Skin of body (tissue), 2 donors: ENCODE measurements around the gene HIC2. TPM values are rescaled to one million over a fixed set of nuclear protein-coding genes. Genes with fewer than 3 reads are reported as not detected.
"Not testable (repeated sequence)": the region's sequence is repeated elsewhere in the genome, so short reads cannot be mapped to it uniquely, and the experiment has no call there.

Experiments used
- DNase-seq: peaks from one replicate; lab custom pipeline; 2025; lab: John Stamatoyannopoulos, UW
- total RNA-seq: library from RNA; depleted of rRNA; stranded (reverse); fragments of >200 nt; gene quantifications from one replicate; pipeline ENCODE4 v1.2.3, GENCODE V29; 2014

HIC2 gene
- total RNA-seq, 1 donor from 2014 or later = 4.8 TPM

DNA sequence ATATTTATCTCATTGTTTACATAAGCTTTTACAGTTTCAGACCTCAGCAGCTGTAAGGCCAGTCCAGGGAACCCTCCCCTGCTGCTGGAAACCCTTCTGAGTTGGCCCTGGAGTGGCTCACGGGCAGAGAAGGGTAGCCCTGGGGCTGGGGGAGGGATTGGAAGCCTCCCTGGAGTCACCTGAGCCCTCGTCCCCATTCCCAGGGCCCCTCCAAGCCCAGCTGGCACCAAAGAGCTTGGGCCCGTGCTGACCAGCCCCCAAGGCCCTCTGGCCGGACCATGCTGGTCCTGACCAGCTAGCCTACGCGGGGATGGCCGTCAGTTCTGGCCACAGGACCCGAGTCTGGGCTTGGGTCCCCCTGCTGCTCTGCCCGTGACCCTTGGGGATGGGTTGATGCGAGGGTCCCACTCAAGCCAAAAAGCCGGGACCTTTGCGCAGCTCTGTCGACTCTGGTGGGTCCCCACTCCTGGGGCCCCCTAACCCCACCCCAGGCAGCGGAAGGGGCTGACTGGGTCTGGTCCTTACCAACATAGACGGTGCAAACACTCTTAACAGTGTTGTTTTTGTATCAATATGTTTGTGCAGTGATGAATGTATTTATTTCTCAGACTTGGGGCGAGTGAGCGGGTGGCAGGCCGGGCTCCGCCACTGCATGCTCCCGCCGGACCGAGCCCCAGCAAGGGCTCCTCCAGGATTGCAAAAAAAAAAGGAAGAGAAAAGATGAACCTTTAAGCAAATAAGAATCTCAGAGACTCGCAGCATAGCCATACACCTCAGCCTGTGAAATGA, 32.6 kb downstream of the HIC2 start:
- DNase-seq = no peak

DNA sequence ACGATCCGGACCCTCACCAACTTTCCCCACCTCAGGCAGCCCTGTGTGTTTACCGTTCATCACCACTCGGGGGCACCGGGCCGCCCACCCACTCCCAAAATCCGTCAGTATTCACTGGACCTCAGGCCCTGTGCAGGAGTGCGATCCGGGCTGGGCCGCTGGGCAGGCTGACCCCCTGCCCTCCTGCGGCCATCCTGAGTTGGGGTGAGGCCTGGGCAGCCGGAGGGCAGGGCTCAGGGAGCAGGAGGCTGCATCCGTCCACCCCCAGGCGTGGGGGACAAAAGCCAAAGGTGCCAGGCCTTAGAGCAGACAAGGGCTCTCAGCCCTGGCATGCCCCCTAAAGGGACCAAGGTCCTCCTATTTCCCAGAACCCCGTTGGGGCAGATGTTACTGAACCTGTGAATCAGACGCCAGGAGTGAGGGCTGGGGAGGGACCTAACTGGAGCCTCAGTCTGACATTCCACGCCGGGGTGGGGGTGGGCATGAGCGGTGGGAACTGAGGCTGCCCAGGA, 33.2 kb downstream of the HIC2 start:
- no peak for DNase-seq

DNA sequence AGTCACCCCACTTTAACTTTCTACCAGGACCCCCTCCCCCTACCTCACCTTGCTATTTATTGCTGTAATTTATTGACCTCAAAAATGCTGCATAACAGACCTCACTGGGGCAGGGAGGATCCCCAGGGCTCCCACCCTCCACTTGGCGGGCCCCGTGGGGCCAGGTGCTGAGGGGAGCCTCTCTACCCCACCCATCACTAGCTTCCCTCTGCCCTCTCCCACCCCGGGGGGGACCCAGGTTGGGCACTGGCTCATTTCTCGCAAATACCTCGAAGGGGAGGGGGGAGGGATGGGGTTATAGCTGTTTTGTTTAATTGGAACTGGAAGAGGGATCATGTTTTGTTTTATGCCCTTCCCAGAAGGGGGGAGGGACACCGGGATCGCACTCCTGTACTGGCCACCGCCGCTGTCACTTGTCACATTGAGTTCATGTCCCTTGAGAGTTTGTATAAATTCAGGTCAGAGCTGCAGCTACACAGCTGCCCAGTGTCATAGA, 33.7 kb downstream of the HIC2 start:
- DNase-seq = no peak

DNA sequence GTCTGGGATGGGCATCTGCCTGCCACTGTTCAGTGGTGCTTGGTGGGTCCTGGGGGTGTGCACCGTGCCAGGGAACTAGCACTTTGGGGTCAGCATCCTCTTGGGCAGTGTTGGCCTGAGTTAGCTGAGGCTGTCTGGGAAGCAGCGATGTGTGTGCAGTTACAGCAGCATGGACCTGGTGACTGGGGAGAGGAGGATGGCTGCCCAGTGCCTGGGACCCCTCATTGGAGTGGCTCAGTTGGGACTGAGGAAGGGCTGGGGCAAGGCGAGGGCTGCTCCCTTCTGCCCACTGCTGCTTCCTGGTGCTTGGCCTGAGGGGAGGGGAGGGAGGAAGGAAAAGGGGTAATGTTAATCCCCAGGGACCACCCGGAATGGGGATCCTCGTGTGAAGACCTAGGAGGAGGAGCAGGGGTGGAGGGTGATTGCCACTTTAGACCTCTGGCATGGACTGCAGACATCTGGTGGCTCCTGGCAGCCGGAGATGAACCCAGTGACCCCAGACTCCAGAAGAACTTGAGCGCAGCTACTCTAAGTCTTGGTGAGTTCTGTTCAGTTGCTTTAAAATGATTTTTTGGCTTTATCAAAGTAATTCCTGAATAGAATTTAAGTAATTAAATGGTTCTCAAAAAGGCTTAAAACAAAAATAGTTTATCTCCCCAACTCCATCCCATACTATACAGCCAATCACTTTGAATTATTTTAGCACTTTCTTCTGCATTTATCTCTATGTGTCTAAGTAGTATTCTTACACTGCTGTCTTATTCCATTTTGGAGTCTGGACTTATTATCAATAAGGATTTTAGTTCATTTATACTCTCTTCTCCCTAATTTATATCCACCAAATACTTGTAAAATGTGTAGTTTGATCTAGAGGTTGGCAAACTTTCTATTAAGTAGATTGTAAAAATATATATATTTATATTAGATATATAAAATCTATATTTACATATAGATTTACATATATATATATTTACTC, 34.7 kb downstream of the HIC2 start:
- DNase-seq = no peak

DNA sequence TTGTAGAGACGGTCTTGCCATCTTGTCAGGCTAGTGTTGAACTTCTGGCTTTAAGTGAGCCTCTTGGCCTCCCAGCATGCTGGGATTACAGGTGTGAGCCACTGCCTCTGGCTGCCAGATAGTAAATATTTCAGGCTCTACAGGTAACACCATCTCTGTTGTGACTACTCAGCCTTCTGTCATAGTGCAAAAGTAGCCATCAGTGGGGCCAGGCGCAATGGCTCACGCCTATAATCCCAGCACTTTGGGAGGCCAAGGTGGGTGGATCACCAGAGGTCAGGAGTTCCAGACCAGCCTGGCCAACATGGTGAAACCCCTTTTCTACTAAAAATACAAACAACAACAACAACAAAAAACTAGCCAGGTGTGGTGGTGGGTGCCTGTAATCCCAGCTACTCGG, 35.5 kb downstream of the HIC2 start:
- not testable (repeated sequence) for DNase-seq

DNA sequence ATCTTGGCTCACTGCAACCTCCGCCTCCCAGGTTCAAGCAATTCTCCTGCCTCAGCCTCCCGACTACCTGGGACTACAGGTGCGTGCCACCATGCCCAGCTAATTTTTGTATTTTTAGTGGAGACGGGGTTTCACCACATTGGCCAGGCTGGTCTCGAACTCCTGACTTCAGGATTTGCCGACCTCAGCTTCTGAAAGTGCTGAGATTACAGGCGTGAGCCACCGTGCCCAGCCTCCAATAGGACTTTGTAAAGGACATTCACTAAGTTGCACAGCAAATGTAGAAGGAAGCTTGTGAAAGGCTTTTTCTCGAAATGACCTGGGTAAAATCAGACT, 37.8 kb downstream of the HIC2 start:
- DNase-seq = not testable (repeated sequence)

DNA sequence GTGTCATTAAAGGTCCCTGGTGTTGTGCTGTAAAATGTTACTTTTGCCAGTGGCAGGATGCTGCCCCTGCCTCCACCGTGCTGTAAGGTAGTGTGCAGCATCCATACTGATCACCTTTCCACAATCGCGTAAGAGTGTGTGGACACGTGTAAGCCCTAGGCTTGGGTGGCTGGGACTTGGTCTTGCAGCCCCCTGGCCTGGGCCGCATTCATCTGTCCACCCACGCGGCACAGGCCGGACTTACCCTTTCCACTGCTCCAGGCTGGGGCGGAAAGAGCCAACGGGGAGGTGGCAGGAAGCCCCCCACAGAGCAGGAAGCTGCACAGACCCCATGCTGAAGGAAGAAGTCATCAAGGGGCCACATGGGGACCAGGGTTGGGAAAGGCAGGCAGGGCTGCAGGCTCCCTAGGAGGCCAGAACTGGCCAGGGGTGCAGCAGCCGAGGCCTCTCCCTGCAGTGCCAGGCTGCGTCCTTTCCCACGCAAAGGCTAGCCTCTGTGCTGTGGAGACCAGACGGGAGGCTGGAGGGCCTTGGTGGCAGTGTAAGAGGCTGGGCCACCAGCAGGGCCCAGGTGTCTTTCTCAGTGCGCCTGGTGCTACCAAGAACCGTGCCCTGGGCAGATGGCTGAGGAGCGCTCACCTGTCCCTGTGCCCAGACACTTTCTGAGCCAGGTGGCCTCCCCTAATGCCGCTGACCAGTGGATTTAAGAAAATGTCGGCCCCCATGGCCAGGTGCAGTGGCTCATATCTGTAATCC, 38.3 kb downstream of the HIC2 start:
- no peak for DNase-seq

DNA sequence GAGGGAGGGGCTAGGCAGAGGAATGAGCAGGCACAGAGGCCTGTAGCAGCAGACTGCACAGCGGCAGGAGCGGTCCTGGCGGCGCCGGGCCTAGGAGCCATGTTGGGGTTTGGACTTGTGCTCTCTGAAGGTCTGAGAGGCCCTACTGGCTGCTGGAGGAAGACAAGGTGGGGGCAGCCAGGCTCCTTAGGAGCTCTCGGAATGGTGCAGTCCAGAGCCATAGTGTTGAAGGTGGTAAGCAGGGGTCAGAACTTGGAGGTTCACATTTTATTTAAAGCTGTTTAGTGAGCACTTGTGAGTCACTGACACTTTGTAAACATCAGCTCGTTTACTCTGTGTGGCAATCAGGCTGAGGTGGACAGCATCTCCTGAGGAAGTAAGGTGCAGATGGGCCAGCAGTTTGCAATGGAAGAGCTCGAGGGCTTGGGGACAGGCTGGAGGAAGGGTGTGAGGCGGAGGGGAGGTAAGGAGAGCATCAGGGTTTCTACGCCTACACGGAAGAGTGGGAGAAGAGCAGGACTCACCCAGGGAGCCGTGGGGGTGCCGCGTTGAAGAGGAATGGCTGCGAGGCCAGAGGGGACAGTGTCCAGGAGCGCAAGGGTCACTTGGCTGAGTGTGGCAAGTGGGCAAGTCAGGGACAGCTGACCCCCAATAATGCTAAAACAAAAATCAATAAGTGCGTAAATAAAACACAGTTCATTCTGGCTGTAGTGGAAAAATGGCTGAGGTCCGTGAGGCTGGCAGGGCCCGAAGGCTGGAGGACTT, 40.0 kb downstream of the HIC2 start:
- no peak for DNase-seq

DNA sequence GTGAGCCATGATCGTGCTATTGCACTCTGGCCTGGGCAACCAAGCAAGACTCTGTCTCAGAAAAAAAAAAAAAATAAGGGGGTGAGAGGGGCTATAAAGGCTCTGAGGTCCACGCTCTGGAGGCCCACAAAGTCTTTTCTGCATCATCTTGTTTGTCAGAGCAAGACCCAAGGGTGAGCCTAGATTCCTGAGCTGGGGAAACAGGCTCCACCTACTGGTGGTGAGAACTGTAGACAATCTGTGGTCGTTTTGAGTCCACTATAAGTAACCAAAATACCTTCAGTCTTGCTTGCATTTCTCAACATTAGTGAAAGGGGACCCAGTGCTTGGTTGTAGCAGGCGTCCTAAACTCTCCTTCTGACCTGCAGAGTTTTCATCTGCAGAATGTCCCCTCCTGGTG, 45.5 kb downstream of the HIC2 start:
- DNase-seq = not testable (repeated sequence)

DNA sequence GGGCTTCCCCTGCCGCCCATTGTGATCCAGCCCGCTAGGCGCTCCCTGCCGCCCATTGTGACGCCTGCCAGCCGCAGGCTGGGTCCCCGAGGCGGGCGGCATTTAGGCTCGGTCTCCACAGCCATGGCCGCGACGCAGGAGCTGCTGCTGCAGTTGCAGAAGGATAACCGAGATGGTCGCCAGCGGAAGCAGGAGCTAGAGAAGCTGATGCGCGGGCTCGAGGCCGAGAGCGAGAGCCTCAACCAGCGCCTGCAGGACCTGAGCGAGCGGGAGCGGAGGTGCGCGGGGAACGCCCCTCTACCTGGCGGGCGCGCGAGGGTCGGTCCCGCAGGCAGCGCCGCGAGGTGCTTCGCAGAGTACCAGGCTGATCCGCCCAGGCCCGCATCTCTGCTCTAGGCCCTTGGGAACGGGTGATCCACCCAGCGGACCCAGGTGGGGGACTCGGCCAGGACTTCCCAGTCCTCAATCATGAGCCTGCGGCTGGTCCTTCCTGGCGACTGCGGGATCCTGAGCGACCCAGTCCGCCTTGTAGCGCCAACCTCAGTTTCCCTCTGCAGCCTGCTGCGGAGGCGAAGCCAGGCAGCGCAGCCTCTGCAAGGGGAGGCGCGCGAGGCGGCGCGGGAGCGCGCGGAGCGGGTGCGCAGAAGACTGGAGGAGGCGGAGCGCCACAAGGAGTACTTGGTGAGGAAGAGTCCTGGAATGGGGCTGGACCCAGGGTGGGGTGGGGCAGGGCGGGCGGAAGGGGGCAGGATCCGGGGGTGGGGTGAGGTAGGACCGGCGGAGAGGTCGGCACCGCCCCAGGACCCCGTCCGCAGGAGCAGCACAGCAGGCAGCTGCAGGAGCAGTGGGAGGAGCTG, 50.4 kb downstream of the HIC2 start, which contains the start of gene TMEM191C:
Gene TMEM191C (plus strand): TSS at position 51 of the 857 bp plus-strand sequence. CDS start 73 bp downstream, at position 124.
- not testable (repeated sequence) for DNase-seq

DNA sequence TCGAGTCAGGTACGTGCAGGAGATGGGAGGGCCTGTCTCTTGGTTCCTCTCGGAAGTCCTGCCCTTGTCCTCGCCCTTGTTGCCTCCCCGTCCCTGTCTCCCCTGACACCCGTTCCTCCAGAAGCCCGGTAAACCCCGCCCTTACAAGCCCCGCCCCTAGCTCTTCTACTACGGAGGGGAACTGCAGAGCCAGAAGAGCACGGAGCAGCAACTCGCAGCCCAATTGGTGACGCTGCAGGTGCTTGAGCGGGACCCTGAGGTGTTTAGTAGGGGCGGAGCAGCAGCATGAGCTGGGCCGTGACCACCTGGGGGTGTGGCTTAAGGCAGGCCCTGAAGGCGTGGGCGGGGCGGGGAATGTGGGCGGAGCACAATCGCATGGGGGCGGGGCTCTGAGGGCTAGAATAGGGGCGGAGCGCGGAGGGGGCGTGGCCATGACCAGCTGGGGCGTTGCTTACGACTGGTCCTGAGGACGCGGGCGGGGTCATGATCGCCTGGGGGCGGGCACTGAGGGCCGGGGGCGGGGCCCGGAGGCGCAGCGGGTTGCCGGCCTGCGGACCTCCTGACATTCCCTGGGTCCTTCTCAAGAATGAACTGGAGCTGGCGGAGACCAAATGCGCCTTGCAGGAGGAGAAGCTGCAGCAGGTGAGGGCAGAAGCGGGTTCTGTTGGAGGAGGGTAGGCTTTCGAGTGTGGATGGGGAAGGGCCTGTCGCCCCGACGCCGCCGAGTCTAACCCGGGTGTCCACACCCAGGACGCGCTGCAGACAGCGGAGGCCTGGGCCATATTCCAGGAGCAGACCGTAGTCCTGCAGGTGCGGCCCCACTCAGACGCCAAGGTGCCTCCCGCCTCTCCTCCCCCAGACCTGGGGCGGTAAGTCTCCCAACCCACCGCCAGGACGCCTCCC, 51.3 kb downstream of the HIC2 start:
- DNase-seq = not testable (repeated sequence)

DNA sequence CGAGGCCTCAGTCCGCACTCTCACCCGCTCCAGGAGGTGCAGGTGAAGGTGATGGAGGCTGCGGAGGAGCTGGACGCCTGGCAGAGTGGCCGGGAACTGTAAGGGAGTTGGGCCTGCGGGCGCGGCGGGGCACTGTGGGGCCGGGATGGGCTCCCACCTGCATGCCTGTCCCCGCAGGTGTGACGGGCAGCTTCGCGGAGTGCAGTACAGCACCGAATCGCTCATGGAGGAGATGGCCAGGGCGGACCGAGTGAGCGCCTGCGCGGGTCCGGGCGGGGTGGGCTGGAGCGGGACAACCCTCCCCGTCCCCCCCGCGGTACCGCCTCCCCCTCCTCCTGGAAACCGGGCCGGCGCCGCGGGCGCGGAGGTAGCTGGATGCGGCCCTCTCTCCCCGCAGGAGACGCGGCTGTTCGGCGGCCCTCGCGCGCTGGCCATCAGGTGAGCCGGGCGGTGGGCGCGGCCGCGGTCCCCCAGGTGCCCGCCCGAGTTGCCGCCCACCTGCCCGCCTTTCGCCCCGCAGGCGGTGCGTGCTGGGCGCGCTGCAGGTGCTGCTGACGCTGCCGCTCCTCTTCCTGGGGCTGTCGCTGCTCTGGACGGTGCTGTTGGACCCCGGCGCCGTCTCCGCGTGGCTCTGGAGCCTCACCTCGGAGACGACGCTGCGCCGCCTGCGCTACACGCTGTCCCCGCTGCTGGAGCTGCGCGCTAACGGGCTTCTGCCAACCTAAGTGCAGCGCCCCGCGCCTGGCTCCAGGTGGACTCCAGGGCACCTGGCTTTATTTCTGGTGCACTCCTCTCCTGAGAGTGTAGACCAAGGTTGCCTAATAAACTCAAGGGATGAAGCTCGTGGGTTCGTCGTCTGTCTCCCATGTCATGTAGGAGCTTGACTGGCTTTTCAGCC, 52.2 kb downstream of the HIC2 start:
- DNase-seq = not testable (repeated sequence)

DNA sequence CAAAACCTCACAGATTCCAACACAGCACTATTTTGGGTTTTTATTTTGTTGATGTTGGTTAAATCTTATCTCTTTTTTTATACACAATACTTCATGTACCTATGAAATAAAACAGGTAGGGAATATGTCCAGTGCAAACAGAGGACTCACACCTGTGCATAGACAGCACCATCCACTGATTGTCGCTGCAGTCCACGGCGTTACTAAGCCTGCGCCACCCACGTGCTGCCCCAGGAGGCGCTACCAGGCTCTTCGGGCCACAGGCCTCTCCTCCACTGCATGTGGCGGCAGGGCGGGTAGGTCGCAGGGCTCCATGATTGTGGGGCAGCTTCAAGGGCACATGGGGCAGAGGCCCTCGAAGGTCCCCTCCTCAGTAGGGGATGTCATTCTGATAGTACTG, 55.8 kb downstream of the HIC2 start:
- not testable (repeated sequence) for DNase-seq

DNA sequence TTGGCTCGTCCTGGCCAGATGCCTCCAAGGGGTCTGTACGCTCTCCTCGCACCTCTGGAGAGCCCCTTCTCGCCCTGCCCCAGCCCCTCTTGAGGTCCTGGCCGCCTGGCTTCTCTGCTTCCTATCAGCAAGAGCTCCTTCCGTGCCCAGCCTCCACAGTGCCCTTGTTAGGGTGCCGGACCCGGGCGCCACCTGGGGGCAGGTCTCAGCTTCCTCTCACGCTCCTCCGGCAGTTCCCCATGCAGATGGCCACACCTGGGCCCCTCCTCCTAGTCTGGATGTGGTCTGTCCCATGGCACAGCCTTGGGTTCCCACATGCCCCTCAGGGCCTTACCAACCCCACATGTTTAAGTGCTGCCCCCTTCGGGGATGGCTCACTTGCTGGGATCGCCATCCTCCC, 56.5 kb downstream of the HIC2 start:
- DNase-seq = not testable (repeated sequence)

DNA sequence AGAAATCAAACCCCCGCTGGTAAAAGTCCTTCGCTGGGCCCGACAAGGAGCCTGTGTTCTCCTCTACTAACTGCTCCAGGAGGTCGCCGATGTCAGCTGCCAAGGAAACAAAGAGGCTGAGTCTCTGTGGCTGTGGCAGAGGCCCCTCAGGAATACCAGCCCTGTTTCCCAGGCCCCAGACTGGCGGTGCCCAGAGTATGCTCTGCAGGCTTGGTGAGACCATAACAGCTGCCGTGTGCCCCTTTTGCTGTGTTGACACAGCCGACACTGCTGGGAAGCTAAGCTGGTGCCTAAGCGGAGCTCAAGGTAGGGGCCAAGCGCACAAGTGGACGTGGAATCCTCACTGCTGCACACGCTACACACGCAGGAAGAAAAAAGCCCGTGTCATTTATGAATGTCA, 66.9 kb downstream of the HIC2 start:
- DNase-seq = not testable (repeated sequence)

DNA sequence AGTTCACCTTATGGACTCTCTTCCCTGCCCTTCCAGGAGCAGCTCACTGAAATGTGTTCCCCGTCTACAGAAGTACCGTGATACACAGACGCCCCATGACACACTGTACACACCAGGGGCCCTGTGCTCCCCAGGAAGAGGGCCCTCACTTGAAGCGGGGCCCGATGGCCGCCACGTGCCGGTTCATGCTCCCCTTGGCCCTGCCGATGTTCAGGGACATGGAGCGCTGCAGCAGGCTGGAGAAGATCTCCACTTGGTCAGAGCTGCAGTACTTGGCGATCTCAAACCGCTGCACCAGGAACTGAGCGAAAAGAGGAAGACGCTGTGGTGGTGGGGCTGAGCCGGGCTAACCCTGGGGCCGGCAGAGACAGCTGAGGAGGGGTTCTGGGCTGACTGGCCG, 70.6 kb downstream of the HIC2 start:
- DNase-seq = not testable (repeated sequence)

DNA sequence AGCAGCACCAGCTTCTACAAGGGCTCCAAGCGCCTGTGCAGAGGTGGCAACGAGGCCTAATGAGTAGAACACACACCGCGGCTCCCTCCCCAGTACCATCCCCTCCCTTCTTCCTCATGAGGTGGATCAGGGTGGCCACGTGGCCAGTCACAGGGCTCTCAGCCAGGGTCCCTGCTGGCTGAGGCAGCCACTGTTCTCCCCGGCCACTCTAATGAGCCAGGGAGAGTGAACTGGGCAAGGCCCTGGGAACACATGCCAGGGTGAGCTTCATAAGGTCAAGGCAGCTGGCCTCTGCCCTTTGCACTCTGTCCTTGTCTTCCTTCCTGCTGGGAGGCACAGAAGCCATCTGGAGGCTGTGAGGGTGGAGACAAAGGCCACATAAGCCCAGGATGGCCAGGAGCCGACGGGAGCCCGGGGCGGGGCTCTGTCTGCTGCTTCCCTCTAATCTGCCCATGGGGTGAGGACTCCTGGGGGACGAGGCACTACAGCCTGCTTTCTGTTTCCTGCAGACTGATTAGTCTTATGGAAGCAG, 72.0 kb downstream of the HIC2 start:
- DNase-seq = not testable (repeated sequence)
